NCI-H69 (cell line): ENCODE measurements around the gene ADSS1.
"Not testable (repeated sequence)": the region's sequence is repeated elsewhere in the genome, so short reads cannot be mapped to it uniquely, and the experiment has no call there.

Source experiments
- DNase-seq: peaks from one replicate; lab custom pipeline; 2025; lab: John Stamatoyannopoulos, UW

Gene ADSS1

GRCh38 chr14:104717646-104718045, 6.4 kb upstream of the ADSS1 start:
- no peak for DNase-seq

- DNase-seq, result no peak
Measured at GRCh38 chr14:104718147-104718546, 5.9 kb upstream of the ADSS1 start.

GRCh38 chr14:104718871-104719270, 5.2 kb upstream of the ADSS1 start:
- no peak for DNase-seq

DNA sequence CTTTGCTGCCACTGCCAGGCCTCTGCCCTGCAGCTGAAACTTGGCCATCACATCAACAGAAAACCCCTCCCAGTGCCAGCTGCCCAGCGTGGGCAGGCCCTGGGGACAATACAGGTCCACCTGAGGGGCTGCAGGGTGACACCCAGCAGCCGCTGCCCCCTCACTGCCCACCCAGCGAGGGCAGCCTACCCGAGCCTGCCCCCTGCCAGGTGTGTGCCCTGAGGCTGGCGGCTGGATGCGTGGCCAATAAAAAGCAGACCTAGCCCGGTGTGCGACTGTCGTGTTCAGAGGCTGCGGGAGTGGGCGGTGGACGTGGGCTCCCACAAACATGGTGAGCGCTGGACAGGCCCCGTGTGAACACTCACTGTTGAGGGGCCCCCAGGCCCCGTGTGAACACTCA, 4.7 kb upstream of the ADSS1 start:
- DNase-seq, result no peak

DNA sequence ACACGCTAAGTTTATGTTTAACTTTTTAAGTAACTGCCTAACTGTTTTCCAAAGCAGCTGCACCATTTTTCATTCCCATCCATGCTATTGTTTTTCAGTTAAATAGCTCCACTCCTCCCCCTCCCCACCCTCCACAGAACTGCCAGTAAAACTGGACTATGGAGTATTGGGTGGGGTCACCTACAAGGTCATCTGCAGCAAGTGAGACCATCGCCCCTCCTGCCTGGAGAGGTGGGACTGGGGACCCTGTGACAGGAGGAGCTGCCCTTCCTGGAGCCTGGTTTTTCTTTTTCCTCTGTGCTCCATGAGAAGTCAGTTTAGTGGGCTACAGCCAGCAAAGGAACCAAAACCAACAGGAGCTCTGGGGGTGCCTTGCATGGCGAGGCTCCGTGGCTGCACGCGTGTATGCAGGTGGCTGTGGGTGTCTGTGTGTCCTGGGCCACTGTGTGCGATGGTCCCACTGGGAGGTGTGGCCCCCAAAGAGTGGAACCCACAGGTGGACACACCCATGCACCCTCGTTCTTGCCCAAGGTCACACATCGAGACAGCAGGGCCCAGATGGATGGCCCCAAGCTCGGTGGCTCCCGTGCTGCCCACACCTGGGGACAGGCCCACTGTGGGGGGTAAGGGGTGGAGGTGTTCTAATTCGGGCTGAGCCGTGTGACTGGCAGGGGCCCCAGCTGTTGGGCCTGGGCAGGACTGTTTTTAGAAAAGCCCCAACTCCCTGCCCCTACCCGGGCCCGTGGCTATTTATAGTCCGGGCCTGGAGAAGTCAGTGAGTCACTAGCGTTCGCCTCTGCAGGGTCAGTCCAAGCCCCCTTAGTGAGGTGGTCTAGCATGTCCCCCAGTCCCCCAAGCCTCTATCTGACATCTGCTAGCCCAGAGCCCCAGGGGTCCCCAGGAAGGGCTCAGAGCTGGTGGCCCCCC, 2.3 kb upstream of the ADSS1 start:
- DNase-seq, result no peak

DNA sequence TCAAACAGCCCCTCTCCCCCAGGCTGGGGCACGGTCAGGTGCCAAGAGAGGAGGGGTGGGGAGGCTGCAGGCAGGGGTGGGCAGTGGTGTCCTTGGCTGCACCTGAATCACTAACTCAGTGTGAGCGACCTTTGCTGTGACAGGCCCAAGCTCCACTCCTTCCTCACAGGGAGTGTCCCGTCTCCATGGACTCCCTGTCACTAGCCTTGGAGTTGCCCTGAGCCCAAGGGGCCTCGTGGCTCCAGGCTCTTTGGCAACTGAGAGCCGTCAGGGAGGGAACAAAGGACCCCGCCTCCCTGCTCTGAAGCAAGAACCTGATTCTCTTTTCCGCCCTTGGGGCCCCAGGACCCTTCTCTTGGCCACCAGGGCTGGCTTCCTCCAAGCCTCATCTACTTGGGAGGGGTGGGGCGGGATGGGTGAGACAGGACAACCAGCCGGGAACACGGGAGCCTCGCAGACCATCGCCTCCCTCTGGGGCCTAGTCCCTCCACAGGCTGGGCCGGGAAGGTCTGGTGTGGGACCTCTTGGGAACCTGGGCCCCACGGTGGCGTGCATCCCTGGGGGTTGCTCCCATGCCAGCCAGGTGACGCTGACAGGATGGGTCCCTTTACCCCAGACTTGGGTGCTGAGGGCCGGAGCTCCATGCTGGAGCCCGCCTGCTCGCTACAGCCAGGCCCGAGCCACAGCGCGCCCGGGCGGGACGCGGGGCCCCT, 935 bp upstream of the ADSS1 start:
- DNase-seq, result no peak

- peak; percentile 43 for DNase-seq
Measured at GRCh38 chr14:104724407-104724980, 465 bp downstream of the ADSS1 start.

DNA sequence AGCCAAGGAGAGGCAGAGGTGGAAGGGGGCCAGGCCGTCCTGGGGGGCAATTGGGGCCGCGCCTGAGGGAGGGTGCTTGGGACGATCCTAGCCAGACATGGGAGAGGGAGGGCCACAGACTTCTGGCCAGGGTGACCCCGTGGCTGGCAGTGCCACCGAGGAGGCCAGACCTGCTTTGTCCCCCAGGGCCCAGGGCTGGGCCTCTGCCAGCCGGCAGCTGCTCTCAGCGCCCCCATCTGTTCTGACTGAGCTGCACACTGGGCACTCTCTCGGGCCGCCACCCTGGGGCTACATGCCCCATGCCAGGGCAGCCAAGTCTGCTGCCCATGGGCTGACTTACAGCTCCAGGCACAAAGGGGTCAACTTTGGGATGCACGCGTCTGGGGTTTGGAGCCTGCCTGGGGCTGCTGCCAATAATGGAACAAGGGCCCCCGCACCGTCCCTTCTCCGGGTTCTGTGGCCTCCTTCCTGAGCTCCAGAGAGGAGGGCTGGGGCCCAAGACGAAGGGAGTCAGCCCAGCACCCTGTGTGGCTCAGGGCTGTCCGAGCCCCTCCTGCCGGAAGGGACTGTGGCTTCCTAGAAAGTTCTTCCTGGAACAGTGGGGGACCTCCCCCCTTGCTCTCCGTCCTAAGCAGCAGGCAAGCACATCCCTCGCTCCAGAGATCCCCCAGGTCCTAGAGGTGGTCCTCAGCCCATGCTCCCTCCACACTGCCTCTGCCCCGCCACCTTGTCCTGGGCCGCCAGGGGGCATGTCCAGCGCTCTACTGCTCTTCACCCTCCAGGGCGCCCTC, 1.1 kb downstream of the ADSS1 start:
- peak; percentile 43 for DNase-seq

DNA sequence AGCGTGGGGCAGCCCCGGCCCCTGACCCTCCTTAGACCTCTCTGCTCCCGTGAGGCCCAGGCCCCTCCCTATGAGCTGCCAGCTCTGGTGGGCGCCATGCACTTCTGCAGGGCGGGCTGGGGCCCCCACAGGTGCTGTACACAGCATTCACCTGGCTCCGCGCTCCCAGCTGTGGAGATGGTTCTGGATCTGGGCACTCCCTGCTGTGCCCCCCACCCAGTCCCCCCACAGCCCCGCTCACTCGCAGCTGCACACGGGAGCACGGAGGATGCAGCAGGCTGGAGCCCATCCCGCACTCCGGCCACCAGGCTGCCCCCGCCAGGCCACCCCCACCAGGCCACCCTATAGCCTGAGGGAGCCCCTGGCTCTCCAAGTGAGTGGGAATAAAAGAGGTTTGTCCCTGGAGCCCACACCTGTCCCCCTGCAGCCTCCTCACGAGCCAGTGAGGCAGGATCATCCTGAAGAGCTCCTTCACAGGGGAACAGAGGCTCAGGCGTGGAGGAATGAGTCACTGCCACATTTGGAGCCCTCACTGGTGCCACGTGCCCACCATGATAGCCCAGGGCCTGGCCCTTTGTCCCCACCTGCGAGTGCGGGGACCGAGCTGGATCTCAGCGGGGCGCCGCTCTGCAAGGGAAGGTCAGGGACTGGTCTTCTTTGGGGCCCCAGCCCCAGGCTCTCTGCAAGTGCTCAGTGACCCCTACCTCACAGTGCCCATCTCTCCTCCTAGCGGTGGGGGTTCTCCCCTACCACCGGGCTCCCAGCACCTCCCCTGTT, 1.9 kb downstream of the ADSS1 start:
- no peak for DNase-seq

DNA sequence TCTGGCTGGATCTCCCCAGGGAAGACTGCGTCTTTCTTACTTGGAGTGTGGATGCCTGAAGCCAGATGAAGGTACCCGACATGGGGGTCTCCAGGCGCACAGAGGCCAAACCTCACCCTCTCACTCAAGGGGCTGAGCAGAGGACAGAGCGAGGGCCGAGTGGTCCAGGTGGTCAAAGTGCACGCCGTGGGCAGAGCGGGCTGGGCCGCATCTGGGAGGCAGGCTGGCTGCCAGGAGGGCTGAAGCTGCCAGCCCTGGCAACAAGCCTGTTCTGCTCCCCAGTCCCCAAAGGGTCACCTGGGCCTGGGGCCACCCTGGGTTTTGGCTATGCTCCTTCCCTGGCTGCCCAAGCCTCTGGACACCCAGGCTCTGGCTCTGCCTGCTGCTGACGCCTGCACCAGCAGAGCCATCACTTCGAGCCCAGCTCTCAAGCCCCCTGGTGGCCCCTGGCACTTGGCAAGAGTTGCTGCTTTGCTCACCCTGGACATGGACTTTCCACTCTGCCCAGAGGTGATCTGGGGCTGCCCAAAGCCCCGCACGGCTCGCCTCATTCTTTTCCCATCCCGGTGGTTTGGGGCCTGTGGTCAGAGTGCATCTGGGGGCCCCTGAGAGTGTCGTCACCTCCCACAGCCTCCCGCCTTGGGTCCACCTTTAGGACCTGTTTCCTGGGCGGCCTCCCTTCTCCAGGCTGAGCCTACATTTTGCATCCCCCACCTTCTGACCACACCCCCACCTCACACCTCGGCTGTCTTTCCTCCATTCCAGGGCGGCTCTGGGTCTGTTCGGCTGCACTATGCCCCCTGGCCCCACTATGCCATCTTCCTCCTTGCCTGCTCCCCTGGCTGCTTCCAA, 2.8 kb downstream of the ADSS1 start:
- no peak for DNase-seq

- no peak for DNase-seq
Measured at GRCh38 chr14:104728631-104729030, 4.6 kb downstream of the ADSS1 start.

- not testable (repeated sequence) for DNase-seq
Measured at GRCh38 chr14:104729176-104729834, 5.3 kb downstream of the ADSS1 start.

- no peak for DNase-seq
Measured at GRCh38 chr14:104729835-104730181, 5.8 kb downstream of the ADSS1 start.

GRCh38 chr14:104730487-104730886, 6.5 kb downstream of the ADSS1 start:
- no peak for DNase-seq

DNA sequence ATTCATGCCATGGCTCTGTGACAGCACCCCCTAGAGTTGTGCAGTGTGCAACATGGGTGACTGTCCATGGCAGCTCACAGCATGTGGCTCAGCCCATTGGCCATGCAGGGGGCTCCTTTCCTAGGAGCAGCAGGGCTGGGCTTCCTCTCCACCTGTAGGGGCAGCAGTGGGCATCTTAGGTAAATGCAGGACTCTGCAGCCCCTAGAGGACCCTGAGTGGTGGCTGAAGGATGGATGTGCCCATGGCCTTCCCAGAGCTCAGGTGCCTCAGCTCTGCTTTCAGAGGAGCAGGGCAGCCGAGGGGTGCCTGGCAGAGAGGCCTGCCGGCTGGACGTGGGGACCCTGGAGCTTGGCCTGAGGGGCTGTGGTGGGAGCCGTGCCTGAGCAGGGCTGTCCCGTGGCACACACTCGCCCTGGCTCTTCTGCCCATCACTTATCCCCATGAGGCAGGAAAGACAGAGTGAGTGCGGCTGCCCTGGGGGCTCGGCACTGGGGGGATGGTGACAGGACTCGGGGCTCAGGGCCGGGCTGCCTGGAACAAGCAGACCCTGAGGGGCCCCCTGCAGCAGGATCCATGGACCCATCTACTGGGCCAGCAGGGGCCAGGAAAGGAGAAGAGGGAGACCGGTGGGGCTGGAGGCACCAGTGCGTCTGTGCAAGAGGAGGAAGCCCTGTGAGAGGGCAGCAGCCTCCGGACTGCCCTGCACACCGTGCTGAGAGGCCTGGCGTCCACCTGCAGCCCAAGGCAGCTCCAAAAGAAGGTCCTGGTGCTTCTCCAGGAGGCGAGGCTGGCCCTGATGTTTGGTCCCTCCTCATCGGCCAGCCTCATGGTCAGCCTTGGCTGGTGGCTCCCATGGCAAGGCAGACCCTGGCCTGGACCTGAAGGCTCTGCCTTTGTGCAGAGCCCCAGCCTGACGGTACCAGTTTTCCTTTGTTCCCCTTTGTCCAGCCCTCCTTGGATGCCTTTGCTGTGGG, 7.6 kb downstream of the ADSS1 start:
- DNase-seq, result peak; percentile 56

- DNase-seq, result peak; percentile 39
Measured at GRCh38 chr14:104732355-104732804, 8.4 kb downstream of the ADSS1 start.

DNA sequence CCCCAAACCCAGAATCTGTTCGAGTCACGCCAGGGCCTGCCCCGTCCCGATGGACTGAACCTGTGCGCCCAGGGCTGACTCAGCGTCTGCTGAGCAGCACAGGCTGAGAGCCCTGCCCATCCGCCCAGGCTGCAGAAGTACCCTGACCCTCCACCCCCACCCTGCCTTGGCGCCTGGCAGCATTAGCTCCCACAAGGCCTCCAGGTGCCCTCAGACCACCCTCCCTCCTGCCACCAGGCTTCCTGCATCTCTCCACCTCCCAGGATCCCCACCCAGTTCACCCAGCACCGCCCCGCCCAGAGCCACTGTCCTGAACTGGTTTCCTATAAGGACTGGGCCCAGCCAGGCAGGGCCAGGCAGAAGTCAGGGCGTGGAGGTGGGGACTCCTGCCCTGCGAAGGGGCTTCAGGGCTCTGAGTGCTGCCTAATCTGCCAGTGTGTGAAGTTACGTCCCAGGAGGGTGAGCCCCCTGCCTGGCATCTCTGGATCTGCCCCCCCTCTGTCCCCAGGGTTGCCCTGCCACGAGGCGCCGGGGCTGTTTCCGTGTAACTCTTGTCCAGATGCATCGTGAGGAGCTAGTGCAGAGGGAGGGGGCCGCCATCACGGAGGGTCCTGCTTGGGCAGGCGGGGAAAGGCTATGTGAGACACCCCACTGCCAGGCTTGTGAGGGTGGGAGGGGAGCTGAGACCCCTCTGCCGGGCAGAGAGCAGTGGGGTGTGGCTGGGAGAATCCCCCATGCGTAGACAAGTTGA, 9.1 kb downstream of the ADSS1 start:
- DNase-seq, result no peak

- no peak for DNase-seq
Measured at GRCh38 chr14:104734051-104734587, 10.1 kb downstream of the ADSS1 start.
